HG02642 (cell line): ENCODE data around the gene NR1H4.
"Not testable (repeated sequence)": the region's sequence is repeated elsewhere in the genome, so short reads cannot be mapped to it uniquely, and the experiment has no call there.

Source experiments
- ATAC-seq: cut with Tn5 transposase; IDR thresholded peaks from one replicate; pipeline ENCODE4 v1.9.1; 2021; ENCODE audit warnings: mild to moderate bottlenecking; ENCODE audit not compliant: unreplicated experiment, poor library complexity

The NR1H4 gene

GRCh38 chr12:100473716-100474150 is at the start of gene NR1H4:
NR1H4 (plus strand) TSS chr12:100473866; CDS start chr12:100493324, 19,458 bp downstream.
- no peak for ATAC-seq

GRCh38 chr12:100426145-100426544 is 47.5 kb upstream of the NR1H4 start:
- no peak for ATAC-seq

GRCh38 chr12:100427078-100427477 is 46.6 kb upstream of the NR1H4 start:
- no peak for ATAC-seq

GRCh38 chr12:100430251-100430650 is 43.4 kb upstream of the NR1H4 start:
- not testable (repeated sequence) for ATAC-seq

GRCh38 chr12:100433701-100434100 is 40.0 kb upstream of the NR1H4 start:
- no peak for ATAC-seq

- no peak for ATAC-seq
Measured at GRCh38 chr12:100434177-100434576, 39.5 kb upstream of the NR1H4 start.

GRCh38 chr12:100435957-100436356 is 37.7 kb upstream of the NR1H4 start:
- no peak for ATAC-seq

GRCh38 chr12:100437038-100437841 is 36.4 kb upstream of the NR1H4 start:
- no peak for ATAC-seq

GRCh38 chr12:100439797-100440196 is 33.9 kb upstream of the NR1H4 start:
- no peak for ATAC-seq

- ATAC-seq: no peak
Measured at GRCh38 chr12:100442403-100442802, 31.3 kb upstream of the NR1H4 start.

GRCh38 chr12:100443434-100443833 is 30.2 kb upstream of the NR1H4 start:
- no peak for ATAC-seq

GRCh38 chr12:100445081-100445481 is 28.6 kb upstream of the NR1H4 start:
- no peak for ATAC-seq

GRCh38 chr12:100447381-100447780 is 26.3 kb upstream of the NR1H4 start:
- ATAC-seq: no peak

- no peak for ATAC-seq
Measured at GRCh38 chr12:100448656-100449055, 25.0 kb upstream of the NR1H4 start.

- ATAC-seq: no peak
Measured at GRCh38 chr12:100450735-100451134, 22.9 kb upstream of the NR1H4 start.

- no peak for ATAC-seq
Measured at GRCh38 chr12:100453951-100454350, 19.7 kb upstream of the NR1H4 start.

- no peak for ATAC-seq
Measured at GRCh38 chr12:100455896-100456295, 17.8 kb upstream of the NR1H4 start.

- ATAC-seq: no peak
Measured at GRCh38 chr12:100458191-100458590, 15.5 kb upstream of the NR1H4 start.

- ATAC-seq: no peak
Measured at GRCh38 chr12:100460702-100461101, 13.0 kb upstream of the NR1H4 start.

GRCh38 chr12:100461330-100461973 is 12.2 kb upstream of the NR1H4 start:
- ATAC-seq: no peak

- no peak for ATAC-seq
Measured at GRCh38 chr12:100463661-100464060, 10.0 kb upstream of the NR1H4 start.

GRCh38 chr12:100464529-100464928 is 9.1 kb upstream of the NR1H4 start:
- ATAC-seq: no peak
